Parathyroid adenoma (tissue), 2 donors: ENCODE measurements around the gene AKAP8L.
"Not testable (repeated sequence)": the region's sequence is repeated elsewhere in the genome, so short reads cannot be mapped to it uniquely, and the experiment has no call there.

Experiments used
- H2AFZ ChIP-seq: fragments of 300-600 bp; sonication (generic); one replicate; pipeline ENCODE4 v1.7.0; 2017; ENCODE audit warnings: antibody characterized with exemption, mild to moderate bottlenecking
- H3K27ac ChIP-seq: fragments of 300-600 bp; sonication (generic); one replicate; pipeline ENCODE4 v1.7.0; 2017
- H3K27me3 ChIP-seq: fragments of 300-600 bp; sonication (generic); one replicate; pipeline ENCODE4 v1.7.0; 2017; ENCODE audit warnings: low read length; ENCODE audit not compliant: control insufficient read depth, insufficient read depth
- H3K36me3 ChIP-seq: fragments of 300-600 bp; sonication (generic); one replicate; pipeline ENCODE4 v1.7.0; 2017; ENCODE audit warnings: low read length; ENCODE audit not compliant: control insufficient read depth, insufficient read depth
- H3K4me1 ChIP-seq: fragments of 300-600 bp; sonication (generic); one replicate; pipeline ENCODE4 v1.7.0; 2017; ENCODE audit warnings: control low read depth
- H3K4me2 ChIP-seq: fragments of 300-600 bp; sonication (generic); one replicate; pipeline ENCODE4 v1.7.0; 2017; ENCODE audit warnings: low read length
- H3K4me3 ChIP-seq: fragments of 300-600 bp; sonication (generic); one replicate; pipeline ENCODE4 v1.7.0; 2017; ENCODE audit warnings: low read depth, low read length
- H3K79me2 ChIP-seq: fragments of 300-600 bp; sonication (generic); one replicate; pipeline ENCODE4 v1.7.0; 2017; ENCODE audit warnings: control low read depth
- H3K9ac ChIP-seq: fragments of 300-600 bp; sonication (generic); one replicate; pipeline ENCODE4 v1.7.0; 2017; ENCODE audit warnings: mild to moderate bottlenecking
- H3K9me3 ChIP-seq: fragments of 300-600 bp; sonication (generic); one replicate; pipeline ENCODE4 v1.7.0; 2017; ENCODE audit warnings: low read length; ENCODE audit not compliant: control insufficient read depth
- CTCF ChIP-seq: fragments of 300-600 bp; sonication (generic); IDR thresholded peaks from one replicate; pipeline ENCODE4 v1.7.0; 2017; ENCODE audit warnings: antibody characterized with exemption, mild to moderate bottlenecking
- donor health status: primary hyperparathyroidism.

The AKAP8L gene

GRCh38 chr19:15354566-15355296 is 64.1 kb downstream of the AKAP8L start:
- Histone ChIP-seq H3K36me3 (no peaks in the 10 kb centered on the region), H3K27ac (no peak overlapping the region)
- no peak for TF ChIP-seq CTCF

GRCh38 chr19:15353908-15354307 is 64.9 kb downstream of the AKAP8L start:
- H3K27ac ChIP-seq = no peak overlapping the region
- no peak overlapping the region for H2AFZ ChIP-seq
- no peak overlapping the region for H3K9ac ChIP-seq
- H3K4me1 ChIP-seq = no peaks in the 10 kb centered on the region
- TF ChIP-seq CTCF = no peak
- peaks cover 2% of the 10 kb centered on the region for H3K79me2 ChIP-seq
- H3K4me3 ChIP-seq = no peak overlapping the region
- H3K36me3 ChIP-seq = no peaks in the 10 kb centered on the region
- H3K27me3 ChIP-seq = no peaks in the 10 kb centered on the region
- H3K9me3 ChIP-seq = no peaks in the 10 kb centered on the region
- H3K4me2 ChIP-seq = no peak overlapping the region

More at GRCh38 chr19:15354566-15355296, 64.1 kb downstream of the AKAP8L start:
- Histone ChIP-seq H3K4me1 (no peaks in the 10 kb centered on the region), H2AFZ (no peak overlapping the region), H3K79me2 (peaks cover 2% of the 10 kb centered on the region), H3K9me3 (no peaks in the 10 kb centered on the region), H3K4me3 (no peak overlapping the region), H3K27me3 (no peaks in the 10 kb centered on the region), H3K4me2 (no peak overlapping the region), H3K9ac (no peak overlapping the region)

GRCh38 chr19:15352535-15352934 is 66.3 kb downstream of the AKAP8L start:
- not testable (repeated sequence) for H3K79me2 ChIP-seq, H3K4me2 ChIP-seq, H3K27me3 ChIP-seq, H3K36me3 ChIP-seq, H3K4me3 ChIP-seq, H2AFZ ChIP-seq, H3K9me3 ChIP-seq, H3K27ac ChIP-seq, H3K9ac ChIP-seq, H3K4me1 ChIP-seq

- H3K27me3 ChIP-seq, H3K4me3 ChIP-seq, H3K36me3 ChIP-seq, H3K79me2 ChIP-seq, H3K4me1 ChIP-seq, H3K4me2 ChIP-seq, H3K9ac ChIP-seq, H3K27ac ChIP-seq, H2AFZ ChIP-seq, H3K9me3 ChIP-seq: not testable (repeated sequence)
Observed at GRCh38 chr19:15341328-15341727, 77.5 kb downstream of the AKAP8L start.

GRCh38 chr19:15340086-15340485 is 78.7 kb downstream of the AKAP8L start:
- H3K27ac ChIP-seq = no peak overlapping the region
- H3K4me3 ChIP-seq = no peak overlapping the region
- no peaks in the 10 kb centered on the region for H3K27me3 ChIP-seq
- H3K9ac ChIP-seq = no peak overlapping the region
- no peaks in the 10 kb centered on the region for H3K79me2 ChIP-seq
- no peaks in the 10 kb centered on the region for H3K4me1 ChIP-seq
- H2AFZ ChIP-seq = no peak overlapping the region
- H3K36me3 ChIP-seq = no peaks in the 10 kb centered on the region
- TF ChIP-seq CTCF = no peak
- H3K9me3 ChIP-seq = no peaks in the 10 kb centered on the region
- no peak overlapping the region for H3K4me2 ChIP-seq

- H3K36me3 ChIP-seq = no peaks in the 10 kb centered on the region
- H3K27ac ChIP-seq = no peak overlapping the region
Observed at GRCh38 chr19:15337202-15337601, 81.6 kb downstream of the AKAP8L start.

GRCh38 chr19:15335992-15336391 is 82.8 kb downstream of the AKAP8L start:
- H3K79me2 ChIP-seq = peaks cover 15% of the 10 kb centered on the region
- not testable (repeated sequence) for H3K4me3 ChIP-seq, H3K27ac ChIP-seq, H3K9ac ChIP-seq, H2AFZ ChIP-seq, H3K4me2 ChIP-seq, H3K9me3 ChIP-seq, H3K27me3 ChIP-seq, H3K36me3 ChIP-seq, H3K4me1 ChIP-seq

More at GRCh38 chr19:15337202-15337601, 81.6 kb downstream of the AKAP8L start:
- Histone ChIP-seq H2AFZ (no peak overlapping the region), H3K9me3 (no peaks in the 10 kb centered on the region), H3K4me3 (no peak overlapping the region), H3K4me1 (peaks cover 4% of the 10 kb centered on the region), H3K4me2 (no peak overlapping the region), H3K79me2 (peaks cover 9% of the 10 kb centered on the region), H3K9ac (no peak overlapping the region), H3K27me3 (no peaks in the 10 kb centered on the region)
- TF ChIP-seq CTCF = no peak
